Ecto neural progenitor cell (in vitro differentiated cells): ENCODE measurements around the gene LRRC74B.
"Not testable (repeated sequence)": the region's sequence is repeated elsewhere in the genome, so short reads cannot be mapped to it uniquely, and the experiment has no call there.

Experiments used
- DNase-seq: peaks from one replicate; pipeline ENCODE4 v3.0.0-alpha.2; 2018; ENCODE audit warnings: low spot score

Gene LRRC74B

GRCh38 chr22:21045585-21046294 is at the start of gene LRRC74B:
Gene LRRC74B (plus strand): TSS chr22:21045946. CDS start chr22:21045987, 41 bp downstream.
- peak; percentile 99 for DNase-seq

- DNase-seq: no peak
Observed at GRCh38 chr22:20996031-20996410, 49.7 kb upstream of the LRRC74B start.

- DNase-seq: no peak
Observed at GRCh38 chr22:20996598-20997535, 48.9 kb upstream of the LRRC74B start.

GRCh38 chr22:20997536-20998257 is 48.0 kb upstream of the LRRC74B start:
- DNase-seq: no peak

- DNase-seq: no peak
Observed at GRCh38 chr22:20998411-20999336, 47.1 kb upstream of the LRRC74B start.

GRCh38 chr22:20999350-21000206 is 46.2 kb upstream of the LRRC74B start:
- no peak for DNase-seq

GRCh38 chr22:21000207-21000986 is 45.3 kb upstream of the LRRC74B start:
- DNase-seq: no peak

GRCh38 chr22:21000987-21001600 is 44.7 kb upstream of the LRRC74B start:
- DNase-seq: no peak

GRCh38 chr22:21001601-21002325 is 44.0 kb upstream of the LRRC74B start, which contains the start of gene THAP7:
Gene THAP7 (minus strand): TSS chr22:21002118. CDS start chr22:21001911, 207 bp downstream.
- DNase-seq: peak; percentile 96

GRCh38 chr22:21003782-21004181 is 42.0 kb upstream of the LRRC74B start:
- DNase-seq: no peak

GRCh38 chr22:21009208-21009607 is 36.5 kb upstream of the LRRC74B start:
- not testable (repeated sequence) for DNase-seq

GRCh38 chr22:21009638-21010425 is 35.9 kb upstream of the LRRC74B start:
- peak; percentile 68 for DNase-seq

GRCh38 chr22:21010426-21011113 is 35.2 kb upstream of the LRRC74B start:
- DNase-seq: no peak

- no peak for DNase-seq
Observed at GRCh38 chr22:21012446-21013407, 33.0 kb upstream of the LRRC74B start.

GRCh38 chr22:21013657-21014201 is 32.0 kb upstream of the LRRC74B start:
- DNase-seq: no peak
